Kidney epithelial cell (primary cell): ENCODE data around the gene CDC42BPA. TPM values are rescaled to one million over a fixed set of nuclear protein-coding genes. Genes with fewer than 3 reads are reported as not detected.

Source experiments
- DNase-seq: peaks from one replicate; pipeline ENCODE4 v3.0.0-alpha.2; 2010; ENCODE audit warnings: low read depth
- H3K27me3 ChIP-seq: 2 replicates; pipeline ENCODE4 v1.6.0; 2011; ENCODE audit warnings: low read length; ENCODE audit not compliant: control insufficient read depth, insufficient read depth
- H3K36me3 ChIP-seq: 2 replicates; pipeline ENCODE4 v1.5.1; 2011; ENCODE audit warnings: low read length; ENCODE audit not compliant: control insufficient read depth, insufficient read depth
- H3K4me3 ChIP-seq: 2 replicates; pipeline ENCODE4 v1.5.1; 2011; ENCODE audit warnings: low read depth, mild to moderate bottlenecking, control low read depth, low read length
- total RNA-seq: library from RNA; depleted of rRNA; stranded (reverse); fragments of >200 nt; gene quantifications from 2 replicates; pipeline ENCODE4 v1.2.3, GENCODE V29; 2015
- TF ChIP-seq, protein P1 (sequence below): IDR thresholded peaks from 2 replicates; pipeline ENCODE4 v1.5.1; 2011; ENCODE audit warnings: mild to moderate bottlenecking, moderate library complexity, low read length, control low read depth, inconsistent platforms; ENCODE audit not compliant: insufficient read depth, poor library complexity, severe bottlenecking

The CDC42BPA gene
- total RNA-seq, 1 donor from 2014 or later: 33.4 TPM

DNA sequence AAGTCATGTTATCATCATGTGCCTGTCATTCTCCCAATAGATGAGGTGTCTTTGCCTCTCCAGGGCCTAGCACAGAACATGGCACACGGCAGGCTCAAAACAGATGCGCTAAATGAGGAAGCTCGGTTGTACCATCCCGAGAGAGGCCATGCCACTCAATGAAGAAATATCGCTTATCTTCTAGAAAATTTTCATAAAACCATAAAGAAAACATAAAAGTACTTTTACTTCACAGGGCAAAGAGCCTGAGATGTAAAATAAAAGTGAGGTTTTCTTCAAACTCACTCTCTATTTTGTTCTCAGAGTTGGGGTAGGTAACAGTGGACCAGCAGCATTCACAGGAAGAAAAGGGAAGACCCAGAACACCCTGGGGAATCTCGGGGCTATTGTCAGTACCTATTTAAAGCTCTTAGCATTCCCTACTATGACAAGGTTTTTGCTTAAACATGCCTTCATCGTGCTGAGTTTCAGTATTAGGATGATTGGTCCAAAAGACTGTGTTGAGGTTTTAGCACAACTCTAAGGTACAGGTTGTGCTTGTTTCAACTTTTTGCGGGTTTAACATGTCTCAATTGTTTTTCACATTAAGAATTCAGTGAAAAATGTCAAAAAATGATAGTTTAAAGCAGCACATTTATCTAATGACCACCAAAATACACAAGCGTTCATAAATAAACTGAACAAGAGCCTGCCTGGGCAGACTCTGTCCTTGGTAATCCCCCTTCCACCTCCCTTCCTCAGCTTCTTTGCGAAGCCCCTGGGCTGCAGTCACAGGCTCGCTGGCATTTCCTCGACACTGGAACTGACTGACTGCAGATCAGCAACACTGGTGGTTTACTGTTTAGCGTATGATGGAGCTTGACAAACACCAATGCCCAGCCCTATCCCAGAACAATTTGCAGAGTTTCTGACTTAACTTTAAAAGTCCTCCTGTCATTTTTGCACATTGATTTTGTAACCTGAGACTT is 322.6 kb downstream of the CDC42BPA start:
- Histone ChIP-seq H3K36me3 (no peaks in the 10 kb centered on the region), H3K4me3 (no peak overlapping the region), H3K27me3 (no peaks in the 10 kb centered on the region)
- TF ChIP-seq, protein P1, sequence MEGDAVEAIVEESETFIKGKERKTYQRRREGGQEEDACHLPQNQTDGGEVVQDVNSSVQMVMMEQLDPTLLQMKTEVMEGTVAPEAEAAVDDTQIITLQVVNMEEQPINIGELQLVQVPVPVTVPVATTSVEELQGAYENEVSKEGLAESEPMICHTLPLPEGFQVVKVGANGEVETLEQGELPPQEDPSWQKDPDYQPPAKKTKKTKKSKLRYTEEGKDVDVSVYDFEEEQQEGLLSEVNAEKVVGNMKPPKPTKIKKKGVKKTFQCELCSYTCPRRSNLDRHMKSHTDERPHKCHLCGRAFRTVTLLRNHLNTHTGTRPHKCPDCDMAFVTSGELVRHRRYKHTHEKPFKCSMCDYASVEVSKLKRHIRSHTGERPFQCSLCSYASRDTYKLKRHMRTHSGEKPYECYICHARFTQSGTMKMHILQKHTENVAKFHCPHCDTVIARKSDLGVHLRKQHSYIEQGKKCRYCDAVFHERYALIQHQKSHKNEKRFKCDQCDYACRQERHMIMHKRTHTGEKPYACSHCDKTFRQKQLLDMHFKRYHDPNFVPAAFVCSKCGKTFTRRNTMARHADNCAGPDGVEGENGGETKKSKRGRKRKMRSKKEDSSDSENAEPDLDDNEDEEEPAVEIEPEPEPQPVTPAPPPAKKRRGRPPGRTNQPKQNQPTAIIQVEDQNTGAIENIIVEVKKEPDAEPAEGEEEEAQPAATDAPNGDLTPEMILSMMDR: no peak
- DNase-seq: no peak

DNA sequence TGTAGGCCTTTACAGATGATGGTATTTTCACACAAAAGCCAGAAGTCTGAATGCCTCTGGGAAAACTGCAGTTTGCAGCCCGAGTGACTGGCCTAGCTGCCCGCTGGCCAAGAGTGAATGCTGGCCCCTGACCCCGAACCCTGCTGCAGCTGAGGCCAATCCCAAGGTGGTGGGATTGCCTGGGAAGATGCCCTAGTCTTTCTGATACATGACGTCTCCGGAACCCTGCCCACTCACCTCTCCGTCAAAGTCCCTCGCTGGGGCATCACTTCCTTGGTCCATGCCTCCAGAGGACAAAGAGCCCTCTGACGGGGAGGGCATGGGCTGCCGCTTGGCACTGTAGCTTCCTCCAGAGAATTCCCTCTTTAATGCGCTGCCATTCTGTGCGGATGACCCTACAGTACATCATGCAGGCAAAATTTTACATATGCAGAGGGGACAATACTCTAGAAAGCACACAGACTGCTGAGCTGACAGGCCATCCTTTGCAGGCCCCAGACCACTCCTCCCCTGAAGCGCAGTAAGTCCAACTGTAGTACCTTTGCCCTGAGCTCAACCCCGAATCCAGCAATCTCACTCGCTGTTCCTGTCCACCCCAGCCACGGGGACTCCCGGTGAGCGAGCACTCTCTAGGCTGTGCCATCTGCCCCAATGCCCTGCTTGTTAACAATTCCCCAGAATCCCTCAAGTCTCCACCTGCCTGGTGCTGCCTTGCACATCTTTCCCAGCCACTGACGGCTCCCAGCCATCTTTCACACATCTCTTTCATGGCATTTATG is 323.5 kb downstream of the CDC42BPA start:
- no peaks in the 10 kb centered on the region for H3K27me3 ChIP-seq
- TF ChIP-seq, protein P1: no peak
- DNase-seq: no peak
- no peak overlapping the region for H3K4me3 ChIP-seq
- H3K36me3 ChIP-seq: no peaks in the 10 kb centered on the region

DNA sequence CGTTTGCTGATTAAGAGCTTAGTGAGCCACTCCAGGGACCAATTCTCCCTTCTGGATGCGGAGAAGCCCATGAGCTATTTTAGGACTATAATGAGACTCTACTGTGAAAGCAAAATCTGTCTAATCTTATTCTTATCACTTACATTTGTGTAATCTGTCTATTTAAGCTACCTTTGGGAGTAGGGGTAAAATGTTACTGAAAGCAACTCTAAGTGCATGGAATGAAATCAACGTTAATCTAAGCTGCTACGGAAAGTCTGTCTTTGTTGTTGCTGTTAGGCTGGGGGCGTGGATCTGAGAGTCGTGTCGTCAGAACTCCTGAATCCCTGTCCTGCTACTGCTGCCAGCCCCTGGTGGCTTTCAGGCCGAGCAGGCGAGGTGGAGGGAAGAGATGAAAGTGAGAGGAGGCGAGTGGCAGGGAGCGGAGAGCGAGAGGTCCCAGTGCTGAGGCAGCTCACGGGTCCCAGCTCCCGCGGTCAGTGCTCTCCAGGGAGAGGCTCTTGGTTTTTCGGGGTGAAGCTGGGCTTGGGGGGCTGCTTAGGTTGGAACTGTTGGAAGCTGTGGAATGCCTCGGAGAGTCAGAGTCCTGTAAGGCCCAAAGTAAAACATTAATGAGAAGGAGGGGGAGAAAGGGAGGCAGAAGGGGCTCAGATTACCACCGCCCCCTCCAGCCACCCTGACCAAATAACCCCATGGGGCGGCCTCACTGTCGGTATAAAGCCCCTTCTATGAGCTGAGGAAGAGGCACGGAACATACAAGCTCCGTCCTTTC is 324.3 kb downstream of the CDC42BPA start:
- no peak for DNase-seq
- Histone ChIP-seq H3K36me3 (no peaks in the 10 kb centered on the region), H3K27me3 (no peaks in the 10 kb centered on the region), H3K4me3 (no peak overlapping the region)
- TF ChIP-seq, protein P1: no peak

DNA sequence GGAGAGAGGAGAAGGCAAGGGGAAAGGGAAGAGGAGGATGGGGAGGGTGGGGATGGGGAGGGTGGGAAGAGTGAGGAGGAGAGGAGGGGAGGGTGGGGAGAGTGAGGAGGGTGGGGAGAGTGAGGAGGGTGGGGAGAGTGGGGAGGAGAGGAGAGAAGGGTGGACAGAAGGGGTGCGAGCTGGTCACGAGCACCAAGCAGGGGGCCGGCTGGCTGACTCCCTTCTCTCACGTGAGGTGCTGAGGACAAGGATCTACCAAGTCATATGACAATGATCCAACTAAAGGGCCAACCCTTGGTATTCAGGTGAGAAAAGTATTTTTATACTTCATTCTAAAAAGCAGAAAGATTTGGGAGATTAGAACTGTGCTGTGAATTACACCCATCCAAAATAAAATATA is 326.4 kb downstream of the CDC42BPA start:
- H3K27me3 ChIP-seq: no peaks in the 10 kb centered on the region
- DNase-seq: no peak
- no peak overlapping the region for H3K4me3 ChIP-seq
- no peaks in the 10 kb centered on the region for H3K36me3 ChIP-seq
- TF ChIP-seq, protein P1: no peak

DNA sequence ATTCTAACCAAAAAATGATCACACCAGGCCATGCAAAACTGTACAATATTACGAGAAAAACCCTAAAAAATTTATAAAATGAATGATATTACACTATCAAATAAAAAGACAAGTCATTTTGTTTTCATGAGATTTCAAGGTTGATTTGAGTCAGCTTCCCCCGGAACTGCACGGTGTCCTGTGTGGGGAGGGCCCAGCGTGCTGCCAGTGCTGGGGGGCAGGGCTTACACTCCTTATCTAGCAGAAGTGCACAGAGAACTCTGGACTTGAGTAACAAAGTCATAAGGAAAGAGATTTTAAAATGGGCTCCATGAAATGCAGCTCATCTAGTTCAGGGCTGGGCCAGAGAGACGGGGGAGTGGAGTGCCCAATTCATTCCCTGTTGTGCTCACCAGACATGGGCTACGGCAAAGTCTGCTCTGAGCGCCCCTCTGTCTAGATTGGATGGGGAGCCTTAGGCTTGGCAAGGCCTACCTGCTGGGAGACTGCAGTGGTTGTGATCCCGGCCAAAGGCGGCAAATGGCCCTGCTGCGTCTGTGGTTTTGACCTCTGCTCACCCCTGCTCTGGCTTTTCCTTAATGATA is 328.1 kb downstream of the CDC42BPA start:
- Histone ChIP-seq H3K27me3 (no peaks in the 10 kb centered on the region), H3K36me3 (no peaks in the 10 kb centered on the region), H3K4me3 (no peak overlapping the region)
- TF ChIP-seq, protein P1: no peak
- no peak for DNase-seq
